HL-60/S4 treated with retinoic acid at 250 ng/mL for 4 days and 3 days (cell line): ENCODE results near the gene CPB1.

Experiments
- in situ Hi-C: fragments of 300-500 bp; cut with MboI; formaldehyde crosslinking; loops from 2 replicates; pipeline ENCODE4 v1.7.0; 2022; ENCODE audit warnings: low sequenced_read_pairs

CPB1 gene

GRCh38 chr3:148881286-148881685 is 53.7 kb downstream of the CPB1 start:
- in situ Hi-C loops = no loop called here

GRCh38 chr3:148882288-148882687 is 54.7 kb downstream of the CPB1 start:
- in situ Hi-C loops = no loop called here

- in situ Hi-C loops = no loop called here
Observed at GRCh38 chr3:148883163-148883562, 55.6 kb downstream of the CPB1 start.

GRCh38 chr3:148884261-148884660 is 56.6 kb downstream of the CPB1 start:
- in situ Hi-C loops = no loop called here

- in situ Hi-C loops = no loop called here
Observed at GRCh38 chr3:148889828-148890227, 62.2 kb downstream of the CPB1 start.

- in situ Hi-C loops = no loop called here
Observed at GRCh38 chr3:148896062-148896461, 68.5 kb downstream of the CPB1 start.

- in situ Hi-C loops = no loop called here
Observed at GRCh38 chr3:148901987-148902791, 74.6 kb downstream of the CPB1 start.

GRCh38 chr3:148903022-148903442 is 75.4 kb downstream of the CPB1 start:
- in situ Hi-C loops = no loop called here

GRCh38 chr3:148903941-148904340 is 76.3 kb downstream of the CPB1 start:
- in situ Hi-C loops = no loop called here

GRCh38 chr3:148906667-148907066 is 79.1 kb downstream of the CPB1 start:
- in situ Hi-C loops = no loop called here
